GM12878 (cell line): Measurements from ENCODE around the gene MORN2. TPM values are rescaled to one million over a fixed set of nuclear protein-coding genes. Genes with fewer than 3 reads are reported as not detected.
A peak's percentile ranks its signal among the peaks of the same experiment; 100 is the strongest.

Experiments
- ATAC-seq: fragments of 200-7000 bp; cut with Tn5 transposase; 3 replicates; pipeline ENCODE4 v1.9.1; 2020; ENCODE audit warnings: mild to moderate bottlenecking, moderate library complexity
- BruUV-seq: library from RNA; stranded (reverse); fragments of 400-500 nt; replicated peaks from 2 replicates; lab custom pipeline; 2021; lab: Mats Ljungman, UMichigan
- CTCF ChIA-PET: fragments of 300-600 bp; sonication (Branson Sonifier 250); formaldehyde crosslinking; extraction: SDS; loops from one replicate; lab custom pipeline; 2021; ENCODE audit warnings: inconsistent platforms; lab: Yijun Ruan, JAX
- POLR2A ChIA-PET: fragments of 350-600 bp; formaldehyde crosslinking; extraction: SDS; loops from one replicate; lab custom pipeline; 2021; ENCODE audit warnings: inconsistent platforms; lab: Charles Lee
- RAD21 ChIA-PET: fragments of 300-600 bp; sonication (Branson Sonifier 250); formaldehyde crosslinking; loops from one replicate; lab custom pipeline; 2023; ENCODE audit warnings: antibody characterized with exemption; ENCODE audit not compliant: unreplicated experiment; lab: Charles Lee
- SMC1A ChIA-PET: fragments of 300-600 bp; sonication (Branson Sonifier 250); formaldehyde crosslinking; loops from one replicate; lab custom pipeline; 2023; ENCODE audit not compliant: unreplicated experiment, uncharacterized antibody; lab: Charles Lee
- DNase-seq: peaks from one replicate; pipeline ENCODE4 v3.0.0-alpha.2; 2011; ENCODE audit warnings: low read depth, low spot score
- FAIRE-seq: peaks from 3 replicates; lab custom pipeline; 2011; peaks lifted over from hg19 to GRCh38; lab: Jason Lieb, UNC
- H2AFZ ChIP-seq: 2 replicates; pipeline ENCODE4 v1.6.0; 2011; ENCODE audit warnings: low read depth, low read length, control low read depth; ENCODE audit not compliant: control insufficient read depth
- H3K27ac ChIP-seq: 2 replicates; pipeline ENCODE4 v1.5.1; 2011; ENCODE audit warnings: control low read depth; ENCODE audit not compliant: control insufficient read depth, insufficient read depth
- H3K27me3 ChIP-seq, 2 experiments: replicated peaks in 1 of 2; 2 replicates each; pipeline versions ENCODE4 v1.6.0 to v1.6.1; 2011; ENCODE audit warnings: low read length in 1 of 2; ENCODE audit not compliant: control insufficient read depth in 2 of 2, insufficient read depth in 2 of 2
- H3K36me3 ChIP-seq, 2 experiments: 2 replicates each; pipeline ENCODE4 v1.5.1; 2011; ENCODE audit warnings: low read length in 1 of 2; ENCODE audit not compliant: control insufficient read depth in 2 of 2, insufficient read depth in 2 of 2
- H3K4me1 ChIP-seq: 2 replicates; pipeline ENCODE4 v1.6.1; 2011; ENCODE audit warnings: mild to moderate bottlenecking, low read length, moderate library complexity, mixed read lengths; ENCODE audit not compliant: control insufficient read depth, insufficient read depth
- H3K4me2 ChIP-seq: 2 replicates; pipeline ENCODE4 v1.6.0; 2011; ENCODE audit warnings: control low read depth; ENCODE audit not compliant: control insufficient read depth, insufficient read depth
- H3K4me3 ChIP-seq: fragments of 200-600 bp; sonication (generic); 2 replicates; pipeline ENCODE4 v1.5.1; 2016
- H3K79me2 ChIP-seq: 2 replicates; pipeline ENCODE4 v1.6.0; 2011; ENCODE audit warnings: low read length; ENCODE audit not compliant: control insufficient read depth, insufficient read depth
- H3K9ac ChIP-seq: 2 replicates; pipeline ENCODE4 v1.8.0; 2011; ENCODE audit warnings: low read length, control low read depth, mixed read lengths; ENCODE audit not compliant: control insufficient read depth, insufficient read depth
- H3K9me3 ChIP-seq: replicated peaks from 3 replicates; pipeline ENCODE4 v1.5.1; 2011; ENCODE audit warnings: mild to moderate bottlenecking, low read length; ENCODE audit not compliant: control insufficient read depth, insufficient read depth
- H4K20me1 ChIP-seq: 2 replicates; pipeline ENCODE4 v1.6.0; 2011; ENCODE audit not compliant: control insufficient read depth, insufficient read depth
- CTCF ChIP-seq, 3 experiments: IDR thresholded peaks in 2 of 3; conservative IDR thresholded peaks in 1 of 3; 2 replicates each; pipeline ENCODE4 v1.5.1; 2011; ENCODE audit warnings: low read depth in 3 of 3, low read length in 3 of 3, mild to moderate bottlenecking in 3 of 3, control low read depth in 2 of 3, moderate library complexity in 2 of 3, inconsistent platforms in 1 of 3, mixed read lengths in 1 of 3; ENCODE audit not compliant: control insufficient read depth in 2 of 3, insufficient read depth in 1 of 3; ENCODE audit errors: extremely low read depth in 1 of 3
- IRF3 ChIP-seq: fragments of 450-650 bp; IDR thresholded peaks from 2 replicates; pipeline ENCODE4 v1.6.1; 2014; ENCODE audit warnings: mild to moderate bottlenecking
- MYC ChIP-seq: IDR thresholded peaks from 2 replicates; pipeline ENCODE4 v1.6.1; 2011; ENCODE audit warnings: mild to moderate bottlenecking, low read length, moderate library complexity, inconsistent platforms; ENCODE audit not compliant: insufficient read depth, insufficient replicate concordance, insufficient read length, severe bottlenecking
- RAD21 ChIP-seq: IDR thresholded peaks from 2 replicates; pipeline ENCODE4 v1.6.1; 2011; ENCODE audit warnings: mild to moderate bottlenecking, low read depth, low read length, moderate library complexity; ENCODE audit not compliant: insufficient read depth
- WGBS: methylation state at CpG from one replicate; pipeline ENCODE4 v1.1.6; 2016; ENCODE audit warnings: low lambda C conversion rate; ENCODE audit not compliant: insufficient replicate concordance, insufficient coverage; ENCODE audit errors: missing lambda C conversion rate; 5-methylcytosine and 5-hydroxymethylcytosine counted together
- in situ Hi-C: fragments of 300-500 bp; cut with MboI; formaldehyde crosslinking; loops from 9 replicates; pipeline ENCODE4 v1.14.3; 2018; ENCODE audit warnings: mixed read lengths
- intact Hi-C: fragments of 100-400 bp; cut with micrococcal nuclease; formaldehyde crosslinking; loops from one replicate; pipeline ENCODE4 v1.14.2; 2022; ENCODE audit not compliant: unreplicated experiment
- polyA plus RNA-seq, 11 experiments: library from polyadenylated mRNA; depleted of rRNA in 4 of 11; unstranded in 6 of 11; stranded (reverse) in 5 of 11; fragments of >200 nt; fragmentation: Nextera tagmentation in 4 of 11; fragmentation: Illumina TruSeq in 1 of 11; extraction: Ambion mirVana in 4 of 11; extraction: Trizol in 1 of 11; gene quantifications; 1 replicate in 1 of 11; 2 replicates in 10 of 11; pipeline versions ENCODE4 v1.2.1 to v1.2.3, GENCODE V29; 2011 to 2016; ENCODE audit warnings: inconsistent platforms in 2 of 11, missing spikeins in 2 of 11, low read depth in 1 of 11
- total RNA-seq, 4 experiments: library from RNA; depleted of rRNA in 3 of 4; stranded (reverse); fragments of >200 nt in 3 of 4; fragmentation: Illumina TruSeq in 1 of 4; extraction: Trizol in 1 of 4; gene quantifications; 2 replicates each; pipeline versions ENCODE4 v1.2.1 to v1.2.3, GENCODE V29; 2013 to 2021

Gene MORN2
- total and polyA plus RNA-seq, 10 of the 15 experiments (the other 5 are each of a cell fraction or from before 2014, with no cell fraction given): 2.3 to 26.9 (median 8.0) TPM

GRCh38 chr2:38830526-38831159 is 45.1 kb upstream of the MORN2 start (continued):
- TF ChIP-seq IRF3: no peak

- Histone ChIP-seq H2AFZ (no peak overlapping the region), H3K4me3 (no peak overlapping the region), H3K9ac (no peak overlapping the region)
- SMC1A ChIA-PET: interaction anchor here (0.9 to 4.1 kb wide), 7 partner anchors 9 to 327 kb away, joined by 3 to 23 read pairs (median 3); no protein-coding TSS in a partner anchor
- TF ChIP-seq RAD21: 0 out of 2 replicates have a peak, but pooled peaks have one; percentile 18
- peak; percentile 15 to 37 (median 25); a peak in 3 of 6 replicates for TF ChIP-seq CTCF (IDR thresholded peaks at IDR 0.05 in 2 of 3, conservative IDR thresholded peaks at IDR 0.05 in 1 of 3; ENCODE audit: control insufficient read depth in 2 of 3, extremely low read depth in 1 of 3, insufficient read depth in 1 of 3, low read depth in 3 of 3, low read length in 3 of 3)
- no peak for TF ChIP-seq MYC
- TF ChIP-seq, all 136 proteins: peak for 2
- intact Hi-C loops (loop anchor here (1.0 kb wide), 1 partner anchor 254 kb away; no protein-coding TSS in a partner anchor), in situ Hi-C loops (no loop called here)
- Histone ChIP-seq H3K79me2 (no peaks in the 10 kb centered on the region), H3K4me1 (peaks cover 15% of the 10 kb centered on the region), H3K36me3 (peaks cover 0 to 3% of the 10 kb centered on the region in 2 experiments; a peak in 1 of 4 replicates), H3K9me3 (no peaks in the 10 kb centered on the region), H3K27ac (no peak overlapping the region), H3K4me2 (no peak overlapping the region), H3K27me3 (no peaks in the 10 kb centered on the region), H4K20me1 (no peaks in the 10 kb centered on the region)
- no peak for DNase-seq
- ChIA-PET POLR2A (interaction anchor here (0.6 to 1.0 kb wide), 2 partner anchors 254 to 270 kb away, joined by 3 read pairs; no protein-coding TSS in a partner anchor), RAD21 (interaction anchor here (1.0 to 1.9 kb wide), 3 partner anchors 91 to 253 kb away, joined by 3 to 10 read pairs (median 3); no protein-coding TSS in a partner anchor), CTCF (interaction anchor here (0.7 to 4.0 kb wide), 13 partner anchors 8 to 302 kb away, joined by 3 to 27 read pairs (median 5); no protein-coding TSS in a partner anchor)
- ATAC-seq: peak; percentile 28; the same call in 1 of the 3 replicates
- no TSS peak for BruUV-seq
- 55% methylated on average over 1 of the region's 1 CpG for WGBS
- FAIRE-seq: no peak
Observed at GRCh38 chr2:38835015-38835601, 40.7 kb upstream of the MORN2 start.
